Prostate gland (tissue), 2 donors: ENCODE measurements around the gene HJURP.

Experiments used
- POLR2A ChIP-seq: fragments of 450-650 bp; IDR thresholded peaks from one replicate; pipeline ENCODE4 v1.6.1; 2016; ENCODE audit warnings: antibody characterized with exemption, mild to moderate bottlenecking
- TF ChIP-seq, protein P1 (sequence below), 4 experiments: fragments of 200-600 bp in 2 of 4; fragments of 450-650 bp in 2 of 4; sonication (generic) in 2 of 4; IDR thresholded peaks; 1 replicate in 3 of 4; 2 replicates in 1 of 4; pipeline ENCODE4 v1.5.1; 2016 to 2019; ENCODE audit warnings: antibody characterized with exemption in 4 of 4, mild to moderate bottlenecking in 2 of 4, moderate library complexity in 2 of 4

DNA sequence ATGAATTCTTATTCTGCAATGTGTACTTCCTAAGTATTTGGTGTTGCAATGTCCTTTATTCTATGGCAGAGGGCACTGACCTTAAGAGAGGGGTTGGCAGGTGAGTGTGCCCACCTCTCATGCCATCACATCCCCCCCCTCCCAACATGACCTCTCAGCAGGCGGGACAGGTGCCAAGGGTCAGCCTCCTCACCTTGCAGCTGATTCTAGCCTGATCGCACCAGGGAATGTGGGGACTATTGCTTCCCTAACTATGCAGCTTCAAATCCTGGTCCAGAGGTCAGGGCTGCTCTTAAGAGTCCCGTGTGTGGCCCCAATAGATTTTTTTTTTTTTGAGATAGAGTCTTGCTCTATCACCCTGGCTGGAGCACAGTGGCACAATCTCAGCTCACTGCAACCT is 9.5 kb downstream of the HJURP start:
- TF ChIP-seq POLR2A: no peak
- TF ChIP-seq, protein P1, sequence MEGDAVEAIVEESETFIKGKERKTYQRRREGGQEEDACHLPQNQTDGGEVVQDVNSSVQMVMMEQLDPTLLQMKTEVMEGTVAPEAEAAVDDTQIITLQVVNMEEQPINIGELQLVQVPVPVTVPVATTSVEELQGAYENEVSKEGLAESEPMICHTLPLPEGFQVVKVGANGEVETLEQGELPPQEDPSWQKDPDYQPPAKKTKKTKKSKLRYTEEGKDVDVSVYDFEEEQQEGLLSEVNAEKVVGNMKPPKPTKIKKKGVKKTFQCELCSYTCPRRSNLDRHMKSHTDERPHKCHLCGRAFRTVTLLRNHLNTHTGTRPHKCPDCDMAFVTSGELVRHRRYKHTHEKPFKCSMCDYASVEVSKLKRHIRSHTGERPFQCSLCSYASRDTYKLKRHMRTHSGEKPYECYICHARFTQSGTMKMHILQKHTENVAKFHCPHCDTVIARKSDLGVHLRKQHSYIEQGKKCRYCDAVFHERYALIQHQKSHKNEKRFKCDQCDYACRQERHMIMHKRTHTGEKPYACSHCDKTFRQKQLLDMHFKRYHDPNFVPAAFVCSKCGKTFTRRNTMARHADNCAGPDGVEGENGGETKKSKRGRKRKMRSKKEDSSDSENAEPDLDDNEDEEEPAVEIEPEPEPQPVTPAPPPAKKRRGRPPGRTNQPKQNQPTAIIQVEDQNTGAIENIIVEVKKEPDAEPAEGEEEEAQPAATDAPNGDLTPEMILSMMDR (IDR thresholded peaks at IDR 0.05): no peak
